Ovary (tissue), 3 donors: ENCODE results near the gene VCL.

Experiments used
- CTCF ChIP-seq, 3 donors: fragments of 450-650 bp in 2 of 3; fragments of 200-600 bp in 1 of 3; IDR thresholded peaks; one replicate each; pipeline versions ENCODE4 v1.5.1 to v1.8.0; 2016 to 2022; ENCODE audit warnings: antibody characterized with exemption in 3 of 3, mild to moderate bottlenecking in 1 of 3
- POLR2A ChIP-seq: fragments of 450-650 bp; IDR thresholded peaks from one replicate; pipeline ENCODE4 v1.6.1; 2017; ENCODE audit warnings: antibody characterized with exemption, mild to moderate bottlenecking, moderate library complexity
- donor health status: DM: no; HTN: no; CAD: no.

GRCh38 chr10:74160013-74160412 is 162.1 kb downstream of the VCL start:
- TF ChIP-seq CTCF (IDR thresholded peaks at IDR 0.05) = no peak
- TF ChIP-seq POLR2A = no peak
